Dermis microvascular lymphatic vessel endothelial cell (primary cell): ENCODE measurements around the gene GSTT2. TPM values are rescaled to one million over a fixed set of nuclear protein-coding genes. Genes with fewer than 3 reads are reported as not detected.
"Not testable (repeated sequence)": the region's sequence is repeated elsewhere in the genome, so short reads cannot be mapped to it uniquely, and the experiment has no call there.

Source experiments
- DNase-seq, 2 donors: peaks; one replicate each; pipeline versions ENCODE4 v3.0.0 to v3.0.0-alpha.2; 2010; ENCODE audit warnings: low read depth in 2 of 2
- total RNA-seq: library from RNA; depleted of rRNA; stranded (reverse); fragments of >200 nt; gene quantifications from 2 replicates; pipeline ENCODE4 v1.2.1, GENCODE V29; 2014

GSTT2 gene
- total RNA-seq, 1 donor from 2014 or later = 0.13 TPM

DNA sequence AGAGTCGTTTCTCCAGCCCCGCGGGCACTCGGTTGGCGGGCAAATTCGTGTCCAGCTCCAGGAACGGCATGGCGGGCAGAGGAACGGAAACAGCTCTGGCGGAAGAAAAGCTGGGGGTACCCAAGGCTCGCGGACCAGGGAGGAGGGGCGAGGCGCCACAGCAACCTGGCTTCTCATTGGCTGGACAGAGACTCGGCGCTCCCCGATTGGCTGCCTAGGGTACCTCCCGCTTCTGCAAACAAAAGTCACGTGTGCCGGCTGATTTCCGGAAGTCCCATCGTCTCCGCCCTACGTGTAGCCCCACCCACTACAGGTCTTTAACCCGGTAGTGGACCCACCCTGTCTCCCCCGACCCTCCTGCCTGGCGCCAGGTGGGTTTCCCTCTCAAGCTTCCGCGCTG lies 5.6 kb upstream of the GSTT2 start, which contains the start of gene DDT:
TSS of gene DDT (minus strand) at position 97 of the 400 bp plus-strand sequence. CDS start at position 70, 27 bp downstream.
- not testable (repeated sequence) for DNase-seq

DNA sequence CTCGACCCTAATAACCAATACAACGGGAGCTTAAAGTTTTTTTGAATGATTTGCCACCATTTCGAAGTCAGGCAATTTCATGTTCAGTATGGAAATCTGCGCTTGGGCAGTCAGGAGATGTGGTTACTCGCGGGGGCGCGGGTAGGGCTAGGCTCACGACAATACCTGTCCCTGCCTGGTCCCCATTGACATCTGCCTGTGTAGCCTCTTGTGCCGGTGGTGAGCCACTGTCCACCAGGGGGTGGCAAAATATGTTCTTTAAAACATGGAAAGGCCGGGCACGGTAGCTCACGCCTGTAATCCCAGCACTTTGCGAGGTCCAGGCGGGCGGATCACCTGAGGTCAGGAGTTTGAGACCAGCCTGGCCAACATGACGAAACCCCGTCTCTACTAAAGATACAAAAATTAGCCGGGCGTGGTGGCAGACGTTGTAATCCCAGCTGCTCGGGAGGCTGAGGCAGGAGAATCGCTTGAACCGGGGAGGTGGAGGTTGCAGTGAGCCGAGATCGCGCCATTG lies 5.0 kb upstream of the GSTT2 start:
- not testable (repeated sequence) for DNase-seq

DNA sequence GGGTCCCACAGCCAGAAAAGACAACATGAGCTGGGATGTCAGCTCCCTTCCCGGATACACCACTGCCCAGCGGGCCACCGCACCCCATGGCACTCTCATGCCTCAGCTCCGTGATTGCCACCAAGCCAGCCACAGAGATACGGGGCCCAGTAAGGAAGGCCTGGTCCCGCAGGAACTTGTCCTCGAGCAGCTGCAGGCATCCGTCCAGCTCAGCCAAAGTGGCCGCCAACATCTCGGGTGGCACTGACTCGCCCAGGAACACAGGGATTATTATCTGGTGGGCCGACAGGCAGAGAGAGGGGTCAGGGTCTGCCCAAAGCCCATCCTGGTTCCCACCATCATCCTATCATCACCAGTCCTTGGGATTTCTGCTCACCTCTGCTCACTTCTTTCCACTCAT lies 2.6 kb upstream of the GSTT2 start:
- DNase-seq = not testable (repeated sequence)

DNA sequence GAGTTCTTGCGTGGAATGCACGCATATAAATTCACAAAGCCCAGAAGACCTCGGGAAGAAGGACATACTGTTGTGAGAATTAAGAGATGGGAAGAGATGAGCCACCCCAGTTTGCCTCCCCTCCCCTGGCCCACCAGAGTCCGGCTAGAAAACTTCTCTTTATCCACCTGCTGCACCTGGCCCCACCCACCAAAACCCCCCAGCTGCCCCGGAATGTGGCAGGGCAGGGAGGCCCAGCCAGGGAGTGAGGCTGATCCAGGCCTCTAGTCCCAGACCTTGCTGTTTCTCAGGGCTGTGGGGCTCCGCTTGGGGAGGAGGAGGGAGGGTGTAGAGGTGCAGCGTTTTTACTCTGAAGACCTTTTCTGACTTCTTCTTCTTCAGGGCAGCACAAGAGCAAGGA lies 633 bp downstream of the GSTT2 start:
- not testable (repeated sequence) for DNase-seq

DNA sequence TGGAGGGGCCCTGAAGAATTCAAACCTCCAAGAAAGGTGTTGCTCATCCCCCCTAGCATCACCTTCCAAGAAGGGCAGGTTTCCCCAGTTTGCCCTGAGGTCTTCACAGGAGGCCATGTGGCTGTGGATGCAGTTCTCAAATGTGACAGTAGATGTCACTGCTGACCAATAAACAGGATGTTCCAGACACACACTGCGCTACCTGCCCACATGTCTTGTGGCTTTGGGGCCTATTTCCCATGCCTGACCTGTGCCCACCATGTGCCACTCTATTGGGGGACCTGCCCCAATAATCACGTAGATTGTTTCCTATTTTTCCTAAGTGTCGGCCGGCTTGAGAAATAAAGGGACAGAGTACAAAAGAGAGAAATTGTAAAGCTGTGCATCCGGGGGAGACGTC lies 4.5 kb downstream of the GSTT2 start:
- DNase-seq = peak in 1 of 2 donors; percentile 35

DNA sequence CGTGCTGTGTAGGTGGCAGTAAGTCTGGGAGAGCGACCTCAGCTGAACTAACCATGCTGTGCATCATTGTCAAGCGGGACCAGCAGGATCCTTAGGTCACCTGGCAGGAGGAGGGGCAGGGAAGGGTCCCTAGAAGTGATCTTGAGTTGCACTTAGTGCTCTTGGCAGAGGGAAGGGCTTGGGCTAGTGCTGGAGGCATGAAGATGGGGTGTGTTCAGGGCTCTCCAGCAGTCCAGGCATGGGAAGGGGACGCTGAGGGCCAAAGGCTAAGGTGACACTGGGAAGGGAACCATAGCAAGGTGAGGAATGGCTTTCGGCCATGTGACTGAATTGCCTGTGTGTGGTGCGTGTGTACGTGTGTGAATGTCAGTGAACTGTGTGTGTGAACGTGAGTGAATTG lies 6.2 kb downstream of the GSTT2 start:
- DNase-seq = not testable (repeated sequence)

DNA sequence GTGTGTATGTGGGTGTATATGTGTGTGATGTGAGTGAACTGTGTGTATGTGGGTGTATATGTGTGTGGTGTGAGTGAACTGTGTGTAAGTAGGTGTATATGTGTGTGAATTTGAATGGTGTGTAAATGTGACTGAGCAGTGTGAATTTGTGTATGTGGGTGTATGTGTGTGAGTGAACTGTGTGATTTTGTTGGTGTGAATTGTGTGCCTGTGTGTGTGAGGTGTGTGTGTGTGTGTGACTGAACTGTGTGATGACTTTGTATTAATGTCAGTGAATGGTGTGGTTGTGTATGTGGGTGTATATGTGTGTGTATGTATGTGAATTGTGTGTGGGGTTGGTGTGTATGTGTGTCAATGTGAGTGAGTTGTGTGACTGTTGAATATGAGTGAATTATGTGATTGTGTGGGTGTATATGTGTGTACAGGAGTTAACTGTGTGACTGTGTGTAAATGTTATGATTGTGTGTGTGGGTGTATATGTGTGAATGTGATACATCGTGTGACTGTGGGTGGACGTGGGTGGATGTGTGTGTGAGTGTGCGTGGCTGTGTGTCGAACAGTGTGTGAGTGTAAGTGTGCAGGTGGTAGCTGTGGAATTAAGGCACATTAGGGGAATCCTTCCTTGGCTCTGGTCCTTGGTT lies 6.7 kb downstream of the GSTT2 start:
- not testable (repeated sequence) for DNase-seq

DNA sequence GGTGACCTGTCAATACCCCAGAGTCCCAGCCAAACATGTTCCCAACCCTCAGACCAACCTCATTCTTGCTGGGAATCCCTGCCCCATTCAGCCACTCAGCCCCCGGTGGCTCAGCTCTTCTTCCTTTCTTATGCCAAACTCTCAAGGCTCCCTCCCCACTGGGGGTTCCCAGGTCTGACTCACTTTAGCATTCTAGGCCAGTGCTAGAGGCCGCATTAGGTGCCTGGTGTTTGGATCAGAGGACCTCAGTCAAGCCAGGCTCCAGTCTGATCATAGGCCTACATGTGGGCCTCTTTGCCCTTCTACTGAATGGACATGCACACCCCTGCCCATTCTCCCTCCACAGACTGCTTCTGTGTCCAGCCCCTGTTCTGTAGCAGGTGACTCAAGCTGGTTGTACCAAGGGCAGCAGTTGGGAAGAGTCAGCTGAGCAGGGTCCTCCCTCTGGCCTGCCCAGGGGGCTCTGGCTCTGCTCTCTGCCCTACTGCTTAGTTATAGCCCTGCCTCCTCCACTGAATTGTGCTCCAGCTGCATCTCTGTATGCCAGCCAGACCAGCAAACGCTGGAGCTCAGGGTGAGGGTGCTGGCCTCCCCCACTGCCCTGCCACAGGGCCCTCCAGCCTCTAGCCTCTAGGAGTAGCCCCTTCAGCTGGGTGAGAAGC lies 9.8 kb downstream of the GSTT2 start:
- DNase-seq = not testable (repeated sequence)

DNA sequence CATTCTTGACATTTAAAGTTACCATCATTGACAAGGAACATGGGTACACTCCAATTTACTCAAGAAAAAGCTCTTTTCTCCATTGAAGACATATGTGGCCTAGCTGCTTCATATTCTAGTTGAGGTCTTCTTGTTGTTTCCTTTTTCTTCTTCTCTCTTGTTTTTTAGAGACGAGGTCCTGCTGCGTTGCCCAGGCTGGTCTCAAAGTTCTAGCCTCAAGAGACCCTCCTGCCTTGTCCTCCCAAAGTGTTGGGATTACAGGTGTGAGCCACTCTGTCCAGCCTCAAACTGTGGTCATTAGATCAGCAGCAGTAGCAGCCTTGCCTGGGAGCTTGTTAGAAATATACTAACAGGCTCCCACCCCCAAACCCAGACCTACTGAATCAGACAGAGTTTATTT lies 13.1 kb downstream of the GSTT2 start:
- not testable (repeated sequence) for DNase-seq

DNA sequence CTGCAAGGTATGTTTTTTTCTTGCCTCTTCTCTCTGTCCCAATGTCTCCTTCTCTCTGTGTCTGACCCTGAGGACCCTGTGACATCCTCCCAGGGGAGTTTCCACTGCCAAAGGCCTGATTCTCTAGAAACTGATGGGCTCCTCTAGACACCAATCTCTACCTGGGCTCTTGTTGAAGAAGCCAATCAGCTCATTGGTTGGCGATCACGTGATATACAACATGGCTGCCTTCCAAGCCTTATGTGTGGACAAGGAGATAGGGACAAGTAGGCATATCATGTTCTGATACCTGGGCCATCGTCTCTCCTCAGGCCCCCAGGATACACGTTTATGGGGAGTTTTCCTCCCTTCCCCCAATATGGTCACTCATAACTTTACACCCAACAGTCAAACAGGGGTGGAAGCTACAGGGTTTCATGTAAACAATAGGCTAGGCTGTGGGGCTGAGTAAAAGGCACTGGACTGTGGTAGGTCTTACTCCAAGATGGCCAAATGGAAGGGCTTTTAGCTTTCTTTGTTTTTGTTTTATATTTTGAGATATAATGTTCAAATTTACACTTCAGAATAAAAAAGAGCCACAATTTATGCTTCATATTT lies 13.7 kb downstream of the GSTT2 start:
- DNase-seq = not testable (repeated sequence)

DNA sequence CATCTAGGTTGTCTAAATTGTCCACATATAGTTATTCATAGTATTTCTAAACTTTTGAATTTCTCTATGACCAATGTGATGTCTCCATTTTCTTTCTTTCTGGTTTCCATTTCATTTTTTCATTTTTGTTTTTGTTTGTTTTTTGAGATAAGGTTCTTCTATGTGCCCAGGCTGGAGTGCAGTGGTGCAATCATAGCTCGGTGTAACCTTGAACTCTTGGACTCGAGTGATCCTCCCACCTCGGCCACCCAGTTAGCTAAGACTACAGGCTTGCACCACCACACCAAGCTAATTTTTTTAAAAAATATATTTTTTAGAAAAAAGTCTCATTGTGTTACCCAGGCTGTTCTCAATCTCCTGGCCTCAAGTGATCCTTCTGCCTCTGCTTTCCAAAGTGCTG lies 17.2 kb downstream of the GSTT2 start:
- DNase-seq = no peak

DNA sequence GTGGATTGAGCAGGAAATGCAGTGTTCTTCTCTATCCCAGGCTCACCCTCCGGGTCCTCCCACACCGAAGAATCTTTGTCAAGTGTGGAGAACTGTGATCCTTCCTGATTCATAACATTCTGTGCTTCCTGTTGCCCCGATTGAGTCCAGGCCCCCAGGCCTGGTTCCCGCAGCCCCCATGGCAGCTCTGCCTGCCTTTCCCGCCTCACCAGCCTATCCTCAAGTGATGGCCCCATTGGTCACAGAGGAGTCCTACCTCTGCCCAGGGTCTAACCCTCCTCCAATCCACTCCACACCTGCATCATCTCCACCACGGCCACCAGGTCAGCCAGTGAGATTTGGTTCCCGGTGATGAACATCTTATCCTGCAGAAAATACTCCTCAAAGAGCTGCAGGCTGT lies 19.8 kb downstream of the GSTT2 start:
- DNase-seq = not testable (repeated sequence)

DNA sequence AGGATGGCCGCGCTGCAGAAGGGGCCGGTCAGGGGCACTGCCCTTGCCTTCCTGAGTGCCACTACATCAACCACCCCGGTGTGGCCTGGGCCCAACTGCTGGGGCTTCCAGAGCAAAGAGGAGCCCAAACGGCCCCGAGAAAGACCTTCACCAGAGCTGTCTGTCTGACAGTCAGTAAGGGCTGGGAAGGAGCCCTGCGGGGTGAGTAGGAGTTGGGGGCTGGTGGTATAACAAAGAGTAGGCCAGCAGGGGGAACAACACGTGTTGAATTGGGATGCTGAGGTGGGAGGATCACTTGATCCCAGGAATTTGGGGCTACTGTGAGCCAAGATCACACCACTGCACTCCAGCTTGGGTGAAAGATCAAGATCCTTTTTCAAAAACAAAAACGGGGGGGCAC lies 21.4 kb downstream of the GSTT2 start:
- DNase-seq = no peak

DNA sequence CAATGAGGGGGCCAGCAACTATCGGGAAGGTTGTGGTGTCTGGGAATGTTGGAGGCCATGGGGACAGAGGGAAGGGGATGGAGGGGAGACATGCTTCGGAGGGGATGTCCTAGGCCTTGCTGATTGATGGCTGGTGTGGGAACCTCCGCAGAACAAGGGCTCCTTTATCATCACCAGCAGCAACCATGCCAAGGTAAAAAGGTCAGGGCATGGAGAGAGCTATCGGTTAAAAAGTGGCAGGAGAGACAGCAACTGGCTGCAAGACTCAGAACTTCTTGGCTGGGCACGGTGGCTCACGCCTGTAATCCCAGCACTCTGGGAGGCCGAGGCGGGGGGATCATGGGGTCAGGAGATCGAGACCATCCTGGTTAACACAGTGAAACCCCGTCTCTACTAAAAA lies 22.3 kb downstream of the GSTT2 start:
- no peak for DNase-seq

DNA sequence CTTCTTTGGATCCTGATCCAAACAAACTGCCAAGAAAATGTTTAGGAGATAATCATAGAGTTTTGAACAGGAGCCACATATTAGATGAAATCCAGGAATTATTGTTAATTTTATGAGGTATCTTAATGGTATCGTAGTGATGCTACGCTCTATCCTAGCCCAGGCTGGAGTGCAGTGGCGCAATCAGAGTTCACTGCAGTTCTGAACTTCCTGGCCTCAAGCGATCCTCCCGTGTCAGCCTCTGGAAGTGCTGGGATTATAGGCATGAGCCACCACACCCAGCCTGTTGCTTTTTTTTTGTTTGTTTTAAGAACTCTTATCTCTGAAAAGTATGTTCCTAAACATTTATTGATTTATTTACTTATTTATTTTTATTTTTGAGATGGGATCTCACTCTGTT lies 22.9 kb downstream of the GSTT2 start:
- no peak for DNase-seq

DNA sequence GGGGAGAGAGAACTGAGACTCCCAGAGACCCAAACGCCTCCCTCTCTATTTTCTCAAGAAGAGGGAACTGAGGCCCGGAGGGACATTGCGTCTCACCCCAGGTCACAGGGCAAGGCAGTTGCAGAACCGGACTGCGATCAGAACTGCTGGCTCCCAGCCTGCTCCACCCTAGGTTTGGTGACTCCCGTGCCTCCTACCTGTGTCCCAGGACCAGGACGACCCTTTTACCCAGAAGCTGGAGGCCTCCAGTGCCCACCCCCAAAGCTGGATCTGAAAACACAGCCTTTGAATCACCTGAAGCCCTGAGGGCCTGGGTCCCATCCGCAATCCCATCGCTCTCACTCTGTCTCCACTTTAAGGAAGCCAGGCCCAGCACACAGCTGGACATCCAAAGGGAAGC lies 24.0 kb downstream of the GSTT2 start:
- DNase-seq = no peak

DNA sequence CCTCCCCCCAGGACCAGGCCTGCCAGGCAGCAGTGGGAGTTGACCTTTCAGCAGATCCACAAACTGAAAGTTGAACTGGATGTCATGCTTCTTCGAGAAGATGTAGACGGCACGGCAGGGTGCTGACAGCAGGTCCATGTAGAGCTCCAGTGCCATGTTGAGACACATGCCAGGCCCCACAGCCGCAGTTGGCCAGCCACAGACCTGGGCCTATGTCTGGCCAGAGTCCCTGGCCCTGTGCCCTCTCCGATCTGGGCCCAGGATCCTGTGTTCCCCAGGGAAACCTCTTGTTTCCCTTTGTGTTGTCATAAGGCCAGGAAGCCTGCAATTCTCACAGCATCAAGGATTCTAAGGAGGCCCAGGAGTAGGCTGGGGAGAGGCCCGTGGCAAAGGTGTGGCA lies 25.3 kb downstream of the GSTT2 start, which contains the start of gene GSTT4:
TSS of gene GSTT4 (minus strand) at position 253 of the 400 bp plus-strand sequence. CDS start at position 156, 97 bp downstream.
- DNase-seq = no peak

DNA sequence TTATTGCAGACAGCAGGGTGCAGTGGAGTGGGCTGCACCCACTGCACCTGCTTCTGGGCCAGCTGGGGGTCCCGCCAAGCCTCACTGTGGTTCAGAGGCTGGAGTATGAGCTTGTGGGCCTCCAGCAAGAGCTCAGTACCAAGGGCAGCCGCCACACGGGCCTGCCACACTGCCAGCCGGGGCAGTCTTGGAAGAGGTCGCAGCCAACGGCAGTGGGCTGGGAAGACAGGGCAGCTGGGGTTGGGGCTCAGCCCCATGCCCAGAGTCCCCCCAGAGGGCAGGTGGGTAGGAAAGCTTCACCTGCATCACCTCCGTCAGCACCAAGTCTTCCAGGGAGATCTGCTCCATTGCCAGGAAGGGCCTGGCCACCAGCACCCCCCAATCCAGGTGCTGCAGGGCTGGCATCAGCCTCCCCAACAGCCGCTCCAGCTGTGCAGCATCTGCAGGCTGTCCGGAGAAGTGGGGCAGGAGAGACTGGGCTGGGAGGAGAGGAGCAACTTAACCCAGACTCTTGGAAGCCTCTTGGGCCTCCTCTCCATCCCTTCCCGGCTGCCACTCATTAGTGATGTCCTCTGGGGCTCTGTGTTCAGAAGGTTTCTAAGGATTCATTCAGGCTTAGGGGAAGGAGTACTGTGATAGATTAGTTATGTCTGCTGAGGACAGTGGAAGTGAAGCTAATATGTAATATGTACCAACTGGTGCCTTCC lies 26.4 kb downstream of the GSTT2 start:
- DNase-seq = no peak

DNA sequence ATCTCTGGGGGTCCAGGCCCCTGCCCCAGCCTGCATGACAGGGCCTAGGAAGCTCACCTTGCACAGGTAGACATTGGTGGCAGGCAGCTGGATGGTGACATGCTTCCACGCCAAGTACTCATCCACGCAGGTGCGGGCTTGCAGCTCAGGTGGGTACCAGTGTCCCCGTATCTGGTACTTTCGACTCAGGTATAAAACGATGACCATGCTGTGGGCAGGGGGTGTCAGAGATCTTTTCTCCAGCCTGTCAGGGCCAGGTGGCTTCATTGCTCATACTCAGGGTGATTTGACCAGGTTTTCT lies 26.9 kb downstream of the GSTT2 start:
- no peak for DNase-seq

DNA sequence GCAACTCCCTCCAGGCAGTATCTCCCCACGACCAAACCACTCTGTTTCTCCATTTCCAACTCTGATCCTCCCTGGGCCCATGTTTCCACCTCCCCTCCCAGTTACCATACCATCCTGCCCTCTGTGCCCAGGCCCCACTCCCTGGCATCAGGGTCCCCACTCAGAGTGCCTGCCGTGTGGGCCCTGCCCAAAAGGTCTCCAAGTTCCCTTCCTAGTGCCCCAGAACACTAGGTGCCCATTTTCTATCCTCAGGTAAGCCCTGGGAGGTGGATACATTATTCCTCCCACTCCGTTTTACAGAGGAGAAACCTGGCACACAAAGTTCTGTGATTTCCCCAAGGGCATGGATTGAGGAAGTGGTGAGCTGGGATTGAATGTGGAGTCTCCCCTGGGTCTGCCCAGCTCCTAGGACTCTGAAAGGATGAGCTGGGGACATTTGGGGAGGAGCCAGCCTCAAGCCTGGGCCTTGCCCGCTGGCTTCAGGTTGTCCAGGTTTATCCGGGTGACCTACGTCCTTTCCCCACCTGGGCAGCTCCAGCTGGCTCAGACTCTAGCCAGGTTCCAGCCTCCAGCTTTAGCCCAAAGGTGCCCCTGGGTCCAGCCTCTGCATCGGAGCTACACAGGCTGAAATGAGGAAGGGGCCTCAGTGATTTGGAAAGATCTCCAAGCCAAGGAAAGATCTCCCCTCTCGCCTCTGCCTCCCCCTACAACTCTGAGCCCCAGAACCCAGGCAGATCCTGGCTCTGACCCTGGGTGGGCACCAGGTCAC lies 27.5 kb downstream of the GSTT2 start:
- DNase-seq = no peak

DNA sequence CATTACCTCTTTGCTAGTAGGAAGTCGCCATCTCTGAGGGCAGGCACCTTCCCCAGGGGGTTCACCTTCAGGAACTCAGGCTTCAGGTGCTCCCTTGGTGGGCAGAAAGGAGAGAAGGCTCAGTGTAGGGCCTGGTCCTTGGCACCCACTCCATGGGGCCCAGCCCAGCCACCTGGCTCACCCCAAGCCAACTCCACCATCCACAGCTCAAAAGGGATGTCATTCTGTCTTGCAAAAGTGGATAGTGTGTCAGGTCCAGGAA lies 28.0 kb downstream of the GSTT2 start:
- DNase-seq = no peak
